ENCODE measurements around the gene GMPR2.

Gene GMPR2

GRCh38 chr14:24186831-24187538 lies 45.7 kb upstream of the GMPR2 start:
- Histone ChIP-seq H3K27ac (no peak overlapping the region), H3K4me3 (ENCODE audit: low read depth, low read length) (no peak overlapping the region), H3K27me3 (ENCODE audit: insufficient read depth, low read depth, severe bottlenecking) (no peaks in the 10 kb centered on the region), H3K36me3 (peaks cover 64% of the 10 kb centered on the region), H3K9me3 (ENCODE audit: severe bottlenecking) (no peaks in the 10 kb centered on the region)
- no peak for DNase-seq
- no peak for TF ChIP-seq CTCF (IDR thresholded peaks at IDR 0.05; ENCODE audit: low read depth, low read length)

GRCh38 chr14:24187539-24187915 lies 45.2 kb upstream of the GMPR2 start:
- Histone ChIP-seq H3K36me3 (peaks cover 66% of the 10 kb centered on the region), H3K4me3 (ENCODE audit: low read depth, low read length) (no peak overlapping the region), H3K27ac (peak overlapping the region; percentile 79; the same call in 1 of the 2 replicates), H3K27me3 (ENCODE audit: insufficient read depth, low read depth, severe bottlenecking) (no peaks in the 10 kb centered on the region), H3K9me3 (ENCODE audit: severe bottlenecking) (no peaks in the 10 kb centered on the region)
- TF ChIP-seq CTCF (IDR thresholded peaks at IDR 0.05; ENCODE audit: low read depth, low read length): no peak
- no peak for DNase-seq

- DNase-seq: peak; percentile 98
- Histone ChIP-seq H3K27me3 (ENCODE audit: insufficient read depth, low read depth, severe bottlenecking) (no peaks in the 10 kb centered on the region), H3K27ac (peak within 1 kb of the TSS; percentile 79), H3K36me3 (peaks cover 63% of the 10 kb centered on the region), H3K4me3 (ENCODE audit: low read depth, low read length) (peak within 1 kb of the TSS; percentile 60), H3K9me3 (ENCODE audit: severe bottlenecking) (no peaks in the 10 kb centered on the region)
- TF ChIP-seq CTCF (IDR thresholded peaks at IDR 0.05; ENCODE audit: low read depth, low read length): no peak
These were observed 44.3 kb upstream of the GMPR2 start, which contains the start of gene IPO4 for GRCh38 chr14:24188251-24189058. Gene IPO4 (minus strand): TSS chr14:24188816. CDS start chr14:24188787, 29 bp downstream.

- Histone ChIP-seq H3K4me3 (ENCODE audit: low read depth, low read length) (peak overlapping the region; percentile 5; the same call in 1 of the 2 replicates), H3K9me3 (ENCODE audit: severe bottlenecking) (no peaks in the 10 kb centered on the region), H3K27me3 (ENCODE audit: insufficient read depth, low read depth, severe bottlenecking) (no peaks in the 10 kb centered on the region), H3K36me3 (peaks cover 63% of the 10 kb centered on the region), H3K27ac (peak overlapping the region; percentile 79)
- DNase-seq: no peak
- no peak for TF ChIP-seq CTCF (IDR thresholded peaks at IDR 0.05; ENCODE audit: low read depth, low read length)
These were observed 43.7 kb upstream of the GMPR2 start for GRCh38 chr14:24189059-24189375.

GRCh38 chr14:24189460-24189859 lies 43.3 kb upstream of the GMPR2 start:
- Histone ChIP-seq H3K27me3 (ENCODE audit: insufficient read depth, low read depth, severe bottlenecking) (no peaks in the 10 kb centered on the region), H3K36me3 (peaks cover 63% of the 10 kb centered on the region), H3K27ac (peak overlapping the region; percentile 79; the same call in 1 of the 2 replicates), H3K4me3 (ENCODE audit: low read depth, low read length) (no peak overlapping the region), H3K9me3 (ENCODE audit: severe bottlenecking) (no peaks in the 10 kb centered on the region)
- TF ChIP-seq CTCF (IDR thresholded peaks at IDR 0.05; ENCODE audit: low read depth, low read length): no peak
- DNase-seq: no peak

Data from WERI-Rb-1 (cell line).